Activated CD4-positive, alpha-beta T cell treated with anti-CD3 and anti-CD28 coated beads for 1 hour (primary cell): ENCODE measurements around the gene METTL9.
"Not testable (repeated sequence)": the region's sequence is repeated elsewhere in the genome, so short reads cannot be mapped to it uniquely, and the experiment has no call there.

ENCODE experiments used
- DNase-seq: peaks from one replicate; pipeline ENCODE4 v3.0.0-alpha.2; 2020

Gene METTL9

GRCh38 chr16:21599122-21600030, at the start of gene METTL9:
TSS of gene METTL9 (plus strand) at chr16:21599577. CDS start at chr16:21599734, 157 bp downstream.
- peak; percentile 92 for DNase-seq

GRCh38 chr16:21549975-21550374, 49.4 kb upstream of the METTL9 start:
- not testable (repeated sequence) for DNase-seq

- not testable (repeated sequence) for DNase-seq
These were observed 48.9 kb upstream of the METTL9 start for GRCh38 chr16:21550435-21550834.

- not testable (repeated sequence) for DNase-seq
These were observed 48.3 kb upstream of the METTL9 start for GRCh38 chr16:21551076-21551475.

GRCh38 chr16:21551600-21551999, 47.8 kb upstream of the METTL9 start:
- not testable (repeated sequence) for DNase-seq

- not testable (repeated sequence) for DNase-seq
These were observed 45.7 kb upstream of the METTL9 start for GRCh38 chr16:21553481-21554296.

GRCh38 chr16:21554795-21555585, 44.4 kb upstream of the METTL9 start:
- peak; percentile 84 for DNase-seq

- DNase-seq, result not testable (repeated sequence)
These were observed 43.8 kb upstream of the METTL9 start for GRCh38 chr16:21555621-21556020.

- DNase-seq, result not testable (repeated sequence)
These were observed 43.3 kb upstream of the METTL9 start for GRCh38 chr16:21556026-21556595.

- DNase-seq, result not testable (repeated sequence)
These were observed 42.6 kb upstream of the METTL9 start for GRCh38 chr16:21556651-21557241.

GRCh38 chr16:21560462-21560861, 38.9 kb upstream of the METTL9 start:
- DNase-seq, result no peak

- no peak for DNase-seq
These were observed 35.7 kb upstream of the METTL9 start for GRCh38 chr16:21563676-21564075.

- not testable (repeated sequence) for DNase-seq
These were observed 35.0 kb upstream of the METTL9 start for GRCh38 chr16:21564367-21564766.

- DNase-seq, result no peak
These were observed 33.9 kb upstream of the METTL9 start for GRCh38 chr16:21565507-21565860.

GRCh38 chr16:21565861-21566669, 33.3 kb upstream of the METTL9 start:
- no peak for DNase-seq

- no peak for DNase-seq
These were observed 32.4 kb upstream of the METTL9 start for GRCh38 chr16:21566891-21567414.

- not testable (repeated sequence) for DNase-seq
These were observed 31.9 kb upstream of the METTL9 start for GRCh38 chr16:21567496-21567895.

- no peak for DNase-seq
These were observed 30.7 kb upstream of the METTL9 start for GRCh38 chr16:21568502-21569189.

GRCh38 chr16:21570676-21571017, 28.7 kb upstream of the METTL9 start:
- no peak for DNase-seq

- DNase-seq, result not testable (repeated sequence)
These were observed 25.9 kb upstream of the METTL9 start for GRCh38 chr16:21573506-21573905.
